HEK293 (cell line): ENCODE measurements around the gene HERC3.

Experiments used
- CTCF ChIP-seq: fragments of 450-650 bp; formaldehyde crosslinking; IDR thresholded peaks from 2 replicates; pipeline ENCODE4 v1.5.1; 2016; ENCODE audit warnings: missing biosample characterization, missing genetic modification characterization
- PRDM10 ChIP-seq: fragments of 450-650 bp; formaldehyde crosslinking; IDR thresholded peaks from 2 replicates; pipeline ENCODE4 v1.5.1; 2016; ENCODE audit warnings: missing biosample characterization, missing genetic modification characterization
- ZNF292 ChIP-seq: fragments of 450-650 bp; formaldehyde crosslinking; IDR thresholded peaks from 2 replicates; pipeline ENCODE4 v1.5.1; 2016; ENCODE audit warnings: low read depth, missing biosample characterization, missing genetic modification characterization, borderline replicate concordance
- ZNF518A ChIP-seq: fragments of 450-650 bp; formaldehyde crosslinking; conservative IDR thresholded peaks from 2 replicates; pipeline ENCODE4 v1.5.1; 2016; ENCODE audit warnings: low read depth, missing biosample characterization, missing genetic modification characterization
- ZSCAN30 ChIP-seq: fragments of 450-650 bp; IDR thresholded peaks from 2 replicates; pipeline ENCODE4 v1.5.1; 2018; ENCODE audit warnings: missing biosample characterization, mild to moderate bottlenecking, missing genetic modification characterization, moderate library complexity

GRCh38 chr4:88661739-88662138 is 69.5 kb downstream of the HERC3 start:
- TF ChIP-seq CTCF (tag by site-specific recombination) = no peak
- no peak for TF ChIP-seq ZNF292 (tag by site-specific recombination)
- no peak for TF ChIP-seq PRDM10 (tag by site-specific recombination)
- TF ChIP-seq ZNF518A = no peak
- TF ChIP-seq ZSCAN30 (tag by site-specific recombination) = no peak
